H9 (cell line): ENCODE results near the gene FHOD1. TPM values are rescaled to one million over a fixed set of nuclear protein-coding genes. Genes with fewer than 3 reads are reported as not detected.

ENCODE experiments used
- DNase-seq: peaks from one replicate; pipeline ENCODE4 v3.0.0-alpha.2; 2017
- H2AFZ ChIP-seq: one replicate; pipeline ENCODE4 v1.6.1; 2013; ENCODE audit warnings: mild to moderate bottlenecking, low read length, control low read depth, moderate library complexity
- H2AK5ac ChIP-seq: 2 replicates; pipeline ENCODE4 v1.6.1; 2013; ENCODE audit warnings: low read length, control low read depth, mixed read lengths; ENCODE audit not compliant: insufficient read length
- H2BK120ac ChIP-seq: one replicate; pipeline ENCODE4 v1.6.1; 2013; ENCODE audit warnings: low read depth, mild to moderate bottlenecking, low read length, control low read depth, inconsistent platforms; ENCODE audit not compliant: poor library complexity, severe bottlenecking
- H2BK12ac ChIP-seq: 2 replicates; pipeline ENCODE4 v1.6.1; 2013; ENCODE audit warnings: low read length, control low read depth, mixed read lengths, low read depth; ENCODE audit not compliant: insufficient read length
- H2BK15ac ChIP-seq: 2 replicates; pipeline ENCODE4 v1.6.1; 2013; ENCODE audit warnings: low read depth, low read length, control low read depth
- H2BK20ac ChIP-seq: one replicate; pipeline ENCODE4 v1.6.1; 2013; ENCODE audit warnings: low read depth, mild to moderate bottlenecking, low read length, control low read depth, inconsistent platforms; ENCODE audit not compliant: poor library complexity, severe bottlenecking
- H2BK5ac ChIP-seq: 2 replicates; pipeline ENCODE4 v1.6.1; 2013; ENCODE audit warnings: low read length, control low read depth, mixed read lengths; ENCODE audit not compliant: insufficient read length
- H3K14ac ChIP-seq: 2 replicates; pipeline ENCODE4 v1.6.1; 2013; ENCODE audit warnings: low read length, control low read depth; ENCODE audit not compliant: insufficient read depth
- H3K18ac ChIP-seq: 2 replicates; pipeline ENCODE4 v1.6.1; 2013; ENCODE audit warnings: low read depth, mild to moderate bottlenecking, mixed read lengths, low read length, control low read depth; ENCODE audit not compliant: insufficient read length
- H3K23ac ChIP-seq: 2 replicates; pipeline ENCODE4 v1.6.1; 2013; ENCODE audit warnings: low read length, control low read depth, mixed read lengths, low read depth; ENCODE audit not compliant: insufficient read length
- H3K23me2 ChIP-seq: 2 replicates; pipeline ENCODE4 v1.6.1; 2013; ENCODE audit warnings: low read depth, mild to moderate bottlenecking, mixed read lengths, low read length, control low read depth; ENCODE audit not compliant: insufficient read length, poor library complexity, severe bottlenecking
- H3K27ac ChIP-seq: 2 replicates; pipeline ENCODE4 v1.5.1; 2013; ENCODE audit warnings: low read length, control low read depth, mixed read lengths, low read depth; ENCODE audit not compliant: insufficient read length
- H3K27me3 ChIP-seq: 2 replicates; pipeline ENCODE4 v1.6.1; 2013; ENCODE audit warnings: low read length, control low read depth, inconsistent platforms; ENCODE audit not compliant: insufficient read depth
- H3K4ac ChIP-seq: 2 replicates; pipeline ENCODE4 v1.6.1; 2013; ENCODE audit warnings: low read depth, mild to moderate bottlenecking, control low read depth, inconsistent platforms, low read length, moderate library complexity
- H3K4me1 ChIP-seq: 2 replicates; pipeline ENCODE4 v1.6.1; 2013; ENCODE audit warnings: low read length, control low read depth, inconsistent platforms; ENCODE audit not compliant: insufficient read depth
- H3K4me2 ChIP-seq: 2 replicates; pipeline ENCODE4 v1.6.1; 2013; ENCODE audit warnings: low read length, control low read depth, mixed read lengths; ENCODE audit not compliant: insufficient read length, insufficient read depth
- H3K56ac ChIP-seq: 2 replicates; pipeline ENCODE4 v1.6.1; 2013; ENCODE audit warnings: low read depth, mild to moderate bottlenecking, mixed read lengths, low read length, control low read depth; ENCODE audit not compliant: insufficient read length
- H3K79me1 ChIP-seq: 2 replicates; pipeline ENCODE4 v1.6.1; 2013; ENCODE audit warnings: low read depth, mild to moderate bottlenecking, moderate library complexity, low read length, control low read depth, inconsistent platforms; ENCODE audit not compliant: insufficient read depth, poor library complexity, severe bottlenecking
- H3K79me2 ChIP-seq: 2 replicates; pipeline ENCODE4 v1.6.1; 2013; ENCODE audit warnings: low read length, control low read depth, inconsistent platforms; ENCODE audit not compliant: insufficient read depth
- H3K9ac ChIP-seq: 2 replicates; pipeline ENCODE4 v1.6.1; 2013; ENCODE audit warnings: low read length, control low read depth, mixed read lengths; ENCODE audit not compliant: insufficient read length; ENCODE audit errors: extremely low read depth
- H3K9me3 ChIP-seq: one replicate; pipeline ENCODE4 v1.6.1; 2013; ENCODE audit warnings: low read depth, low read length, inconsistent platforms; ENCODE audit not compliant: control insufficient read depth
- H3T11ph ChIP-seq: one replicate; pipeline ENCODE4 v1.6.1; 2013; ENCODE audit warnings: mild to moderate bottlenecking, low read length, control low read depth, inconsistent platforms
- H4K20me1 ChIP-seq: one replicate; pipeline ENCODE4 v1.6.1; 2013; ENCODE audit not compliant: control insufficient read depth, insufficient read length, insufficient read depth
- H4K5ac ChIP-seq: 2 replicates; pipeline ENCODE4 v1.6.1; 2013; ENCODE audit warnings: low read depth, mild to moderate bottlenecking, mixed read lengths, low read length, control low read depth; ENCODE audit not compliant: insufficient read length
- H4K8ac ChIP-seq: replicated peaks from 2 replicates; pipeline ENCODE4 v1.6.1; 2013; ENCODE audit warnings: low read length, control low read depth, mixed read lengths, low read depth; ENCODE audit not compliant: insufficient read length
- H4K91ac ChIP-seq: 2 replicates; pipeline ENCODE4 v1.6.1; 2013; ENCODE audit warnings: low read depth, mild to moderate bottlenecking, moderate library complexity, mixed read lengths, low read length, control low read depth; ENCODE audit not compliant: insufficient read length
- H3K27ac Mint-ChIP-seq, 3 experiments: 2 replicates in 2 of 3; 3 replicates in 1 of 3; pipeline ENCODE4 v1.8.0; 2020 to 2021; ENCODE audit warnings: mixed read lengths in 3 of 3, mild to moderate bottlenecking in 1 of 3, moderate library complexity in 1 of 3
- H3K27me3 Mint-ChIP-seq: 2 replicates; pipeline ENCODE4 v1.8.0; 2021; ENCODE audit warnings: low read depth, mild to moderate bottlenecking, moderate library complexity, mixed read lengths
- H3K36me3 Mint-ChIP-seq, 3 experiments: 2 replicates in 2 of 3; 3 replicates in 1 of 3; pipeline ENCODE4 v1.8.0; 2020 to 2021; ENCODE audit warnings: low read depth in 3 of 3, mixed read lengths in 3 of 3; ENCODE audit not compliant: insufficient read depth in 1 of 3
- H3K4me1 Mint-ChIP-seq, 2 experiments: 2 replicates each; pipeline ENCODE4 v1.8.0; 2020; ENCODE audit warnings: mixed read lengths in 2 of 2
- H3K4me3 Mint-ChIP-seq, 2 experiments: 2 replicates in 1 of 2; 3 replicates in 1 of 2; pipeline ENCODE4 v1.8.0; 2020 to 2021; ENCODE audit warnings: mild to moderate bottlenecking in 2 of 2, mixed read lengths in 2 of 2, moderate library complexity in 1 of 2
- H3K9me3 Mint-ChIP-seq, 2 experiments: 2 replicates in 1 of 2; 3 replicates in 1 of 2; pipeline ENCODE4 v1.8.0; 2020; ENCODE audit warnings: mild to moderate bottlenecking in 2 of 2, mixed read lengths in 2 of 2, moderate library complexity in 1 of 2
- CTCF ChIP-seq: fragments of 200-600 bp; sonication (generic); conservative IDR thresholded peaks from 3 replicates; pipeline ENCODE4 v1.8.0; 2021; ENCODE audit warnings: antibody characterized with exemption, mild to moderate bottlenecking
- WGBS: extraction: QIAGEN DNeasy Blood & Tissue Kit; methylation state at CpG from one replicate; pipeline ENCODE4 v1.1.7; 2013; ENCODE audit warnings: missing lambda C conversion rate, low lambda C conversion rate, mixed read lengths; ENCODE audit not compliant: insufficient read length; ENCODE audit errors: extremely low coverage; 5-methylcytosine and 5-hydroxymethylcytosine counted together
- total RNA-seq: library from RNA; stranded (reverse); gene quantifications from 2 replicates; pipeline ENCODE4 v1.2.1, GENCODE V29; 2021

FHOD1 gene
- total RNA-seq, 1 experiment from 2014 or later: 67.0 TPM

- Histone ChIP-seq H3K23ac (no peak overlapping the region), H3K14ac (no peak overlapping the region), H3K4me1 (no peaks in the 10 kb centered on the region), H3K27me3 (no peaks in the 10 kb centered on the region), H3K4me2 (no peak overlapping the region), H3K27ac (no peak overlapping the region), H2BK20ac (no peak overlapping the region), H3T11ph (no peak overlapping the region), H2BK5ac (no peak overlapping the region), H3K4ac (no peak overlapping the region), H2BK12ac (no peak overlapping the region), H2BK15ac (no peak overlapping the region), H3K9me3 (no peaks in the 10 kb centered on the region), H4K91ac (no peak overlapping the region), H3K9ac (no peak overlapping the region), H3K56ac (no peak overlapping the region), H3K18ac (no peak overlapping the region), H3K79me2 (no peaks in the 10 kb centered on the region), H4K20me1 (no peaks in the 10 kb centered on the region), H2BK120ac (no peak overlapping the region), H4K5ac (no peak overlapping the region), H4K8ac (no peak overlapping the region), H3K79me1 (no peaks in the 10 kb centered on the region), H2AFZ (no peak overlapping the region), H2AK5ac (no peak overlapping the region), H3K23me2 (peaks cover 6% of the 10 kb centered on the region)
- peaks cover 0 to 7% (median 0%) of the 10 kb centered on the region in 3 experiments; a peak in 2 of 7 replicates for H3K36me3 Mint-ChIP-seq
- no peak for DNase-seq
- peak overlapping the region in 1 of 3 experiments; percentile 19; a peak in 1 of 7 replicates for H3K27ac Mint-ChIP-seq
- peaks cover 3 to 5% of the 10 kb centered on the region in 2 experiments; a peak in 3 of 4 replicates for H3K4me1 Mint-ChIP-seq
- WGBS: no CpG with 5 or more reads among the region's 7 CpGs
- no peaks in the 10 kb centered on the region for H3K9me3 Mint-ChIP-seq
- H3K27me3 Mint-ChIP-seq: peaks cover 16% of the 10 kb centered on the region
- no peak overlapping the region; a peak in 1 of 5 replicates for H3K4me3 Mint-ChIP-seq
- no peak; the same call in 2 of the 3 replicates for TF ChIP-seq CTCF
Observed at GRCh38 chr16:67283039-67283825, 36.0 kb upstream of the FHOD1 start.
